Measurements from ENCODE around the gene CDC42BPA.

- no peak for TF ChIP-seq EZH2 (IDR thresholded peaks at IDR 0.05)
- TF ChIP-seq POLR2AphosphoS5 (IDR thresholded peaks at IDR 0.05; ENCODE audit: borderline replicate concordance, low read depth, low read length), result no peak
These were observed 346.5 kb downstream of the CDC42BPA start for GRCh38 chr1:226971765-226972164.

Measured in SK-N-MC (cell line).